Loucy (cell line): ENCODE measurements around the gene FRAS1.

Experiments
- H2AFZ ChIP-seq: fragments of 200-600 bp; sonication (generic); 2 replicates; pipeline ENCODE4 v1.6.0; 2016; ENCODE audit warnings: antibody characterized with exemption, mild to moderate bottlenecking, low read length, moderate library complexity
- H3F3A ChIP-seq: fragments of 200-600 bp; 2 replicates; pipeline ENCODE4 v1.6.0; 2016; ENCODE audit warnings: antibody characterized with exemption, low read depth, mild to moderate bottlenecking
- H3K27me3 ChIP-seq: fragments of 200-600 bp; sonication (generic); 2 replicates; pipeline ENCODE4 v1.6.1; 2014; ENCODE audit warnings: low read length, mild to moderate bottlenecking; ENCODE audit not compliant: insufficient read depth, poor library complexity, severe bottlenecking
- H3K36me3 ChIP-seq: fragments of 200-600 bp; sonication (generic); 2 replicates; pipeline ENCODE4 v1.6.1; 2016; ENCODE audit warnings: low read length; ENCODE audit not compliant: insufficient read depth
- H3K4me1 ChIP-seq: fragments of 200-600 bp; sonication (generic); 2 replicates; pipeline ENCODE4 v1.5.1; 2014; ENCODE audit warnings: low read length, mild to moderate bottlenecking; ENCODE audit not compliant: insufficient read depth, poor library complexity, severe bottlenecking
- H3K4me2 ChIP-seq: fragments of 200-600 bp; sonication (generic); 2 replicates; pipeline ENCODE4 v1.6.0; 2014; ENCODE audit warnings: antibody characterized with exemption, low read length, low read depth, mild to moderate bottlenecking; ENCODE audit not compliant: poor library complexity, severe bottlenecking
- H3K4me3 ChIP-seq: fragments of 200-600 bp; sonication (generic); 2 replicates; pipeline ENCODE4 v1.5.1; 2014; ENCODE audit warnings: low read length, mild to moderate bottlenecking, mixed read lengths; ENCODE audit not compliant: poor library complexity, severe bottlenecking
- H3K79me2 ChIP-seq: fragments of 200-600 bp; sonication (generic); 2 replicates; pipeline ENCODE4 v1.6.1; 2014; ENCODE audit warnings: low read length; ENCODE audit not compliant: insufficient read depth
- H3K9ac ChIP-seq: fragments of 200-600 bp; sonication (generic); 2 replicates; pipeline ENCODE4 v1.6.0; 2014; ENCODE audit warnings: mild to moderate bottlenecking, low read depth, low read length, moderate library complexity; ENCODE audit not compliant: poor library complexity, severe bottlenecking
- H3K9me2 ChIP-seq: fragments of 200-600 bp; sonication (generic); replicated peaks from 2 replicates; pipeline ENCODE4 v1.6.1; 2016; ENCODE audit warnings: low read depth, low read length, mixed read lengths
- H3K9me3 ChIP-seq: fragments of 200-600 bp; sonication (generic); 2 replicates; pipeline ENCODE4 v1.6.1; 2014; ENCODE audit warnings: mild to moderate bottlenecking, antibody characterized with exemption, low read length, low read depth; ENCODE audit not compliant: insufficient read depth
- H4K20me1 ChIP-seq: fragments of 200-600 bp; sonication (generic); 2 replicates; pipeline ENCODE4 v1.6.0; 2014; ENCODE audit warnings: antibody characterized with exemption, low read length, mild to moderate bottlenecking; ENCODE audit not compliant: insufficient read depth, poor library complexity, severe bottlenecking
- CTCF ChIP-seq: fragments of 200-600 bp; sonication (generic); conservative IDR thresholded peaks from 2 replicates; pipeline ENCODE4 v1.5.1; 2014; ENCODE audit warnings: mild to moderate bottlenecking, antibody characterized with exemption, low read length
- EZH2phosphoT487 ChIP-seq: fragments of 200-600 bp; IDR thresholded peaks from 2 replicates; pipeline ENCODE4 v1.6.1; 2018; ENCODE audit warnings: antibody characterized with exemption, mild to moderate bottlenecking, moderate library complexity, borderline replicate concordance

FRAS1 gene

GRCh38 chr4:78129383-78130108 is 72.4 kb downstream of the FRAS1 start:
- Histone ChIP-seq H3F3A (no peaks in the 10 kb centered on the region), H4K20me1 (no peaks in the 10 kb centered on the region), H3K36me3 (no peaks in the 10 kb centered on the region), H3K4me2 (no peak overlapping the region), H3K9me3 (no peaks in the 10 kb centered on the region), H3K4me1 (no peaks in the 10 kb centered on the region), H3K27me3 (no peaks in the 10 kb centered on the region), H3K79me2 (no peaks in the 10 kb centered on the region), H3K4me3 (no peak overlapping the region), H3K9me2 (no peaks in the 10 kb centered on the region), H2AFZ (no peak overlapping the region), H3K9ac (no peak overlapping the region)
- no peak for TF ChIP-seq CTCF
- no peak for TF ChIP-seq EZH2phosphoT487

GRCh38 chr4:78131403-78131802 is 74.3 kb downstream of the FRAS1 start:
- Histone ChIP-seq H3K27me3 (no peaks in the 10 kb centered on the region), H3K9me2 (no peaks in the 10 kb centered on the region), H2AFZ (no peak overlapping the region), H3K79me2 (no peaks in the 10 kb centered on the region), H4K20me1 (no peaks in the 10 kb centered on the region), H3K9ac (no peak overlapping the region), H3K4me1 (no peaks in the 10 kb centered on the region), H3K9me3 (no peaks in the 10 kb centered on the region), H3K36me3 (no peaks in the 10 kb centered on the region), H3K4me3 (no peak overlapping the region), H3F3A (no peaks in the 10 kb centered on the region), H3K4me2 (no peak overlapping the region)
- no peak for TF ChIP-seq EZH2phosphoT487
- TF ChIP-seq CTCF, result no peak

GRCh38 chr4:78136109-78137081 is 79.3 kb downstream of the FRAS1 start:
- Histone ChIP-seq H3K4me3 (no peak overlapping the region), H2AFZ (no peak overlapping the region)

More at GRCh38 chr4:78136109-78137081, 79.3 kb downstream of the FRAS1 start:
- Histone ChIP-seq H3K27me3 (no peaks in the 10 kb centered on the region), H4K20me1 (no peaks in the 10 kb centered on the region), H3K4me1 (no peaks in the 10 kb centered on the region), H3F3A (no peaks in the 10 kb centered on the region), H3K36me3 (no peaks in the 10 kb centered on the region), H3K9ac (no peak overlapping the region), H3K79me2 (no peaks in the 10 kb centered on the region), H3K4me2 (no peak overlapping the region), H3K9me2 (no peaks in the 10 kb centered on the region), H3K9me3 (no peaks in the 10 kb centered on the region; the same call in 1 of the 2 replicates)
- TF ChIP-seq CTCF (no peak), EZH2phosphoT487 (no peak)
